CD4-positive, alpha-beta T cell (primary cell): ENCODE data around the gene HSPA9. TPM values are rescaled to one million over a fixed set of nuclear protein-coding genes. Genes with fewer than 3 reads are reported as not detected.

Experiments
- ATAC-seq: fragments of 200-7000 bp; cut with Tn5 transposase; one replicate; pipeline ENCODE4 v1.10.0; 2022; ENCODE audit warnings: mild to moderate bottlenecking; ENCODE audit not compliant: poor library complexity
- CTCF ChIA-PET: fragments of 350-600 bp; sonication (Branson Sonifier 250); formaldehyde crosslinking; loops from one replicate; lab custom pipeline; 2021; ENCODE audit warnings: antibody characterized with exemption, inconsistent platforms; lab: Charles Lee
- POLR2A ChIA-PET: fragments of 350-600 bp; sonication (Branson Sonifier 250); formaldehyde crosslinking; loops from one replicate; lab custom pipeline; 2021; ENCODE audit warnings: antibody characterized with exemption, inconsistent platforms; lab: Charles Lee
- DNase-seq, 14 experiments: peaks; one replicate each; pipeline ENCODE4 v3.0.0-alpha.2; 2013 to 2020; ENCODE audit warnings: mixed read lengths in 2 of 14
- H3K27ac ChIP-seq, 2 donors: one replicate each; pipeline versions ENCODE4 v1.5.1 to v1.7.0; 2013; ENCODE audit warnings: low read length in 2 of 2, low read depth in 1 of 2, mild to moderate bottlenecking in 1 of 2
- H3K27me3 ChIP-seq, 2 experiments: 1 replicate in 1 of 2; 2 replicates in 1 of 2; pipeline versions ENCODE4 v1.6.1 to v1.7.0; 2013; ENCODE audit warnings: low read length in 2 of 2, control low read depth in 1 of 2, mild to moderate bottlenecking in 1 of 2, moderate library complexity in 1 of 2; ENCODE audit not compliant: insufficient read depth in 2 of 2, control insufficient read depth in 1 of 2
- H3K36me3 ChIP-seq: one replicate; pipeline ENCODE4 v1.6.1; 2013; ENCODE audit warnings: low read length, control low read depth; ENCODE audit not compliant: insufficient read depth
- H3K4me1 ChIP-seq: one replicate; pipeline ENCODE4 v1.6.1; 2013; ENCODE audit warnings: low read length, control low read depth; ENCODE audit not compliant: insufficient read depth
- H3K4me3 ChIP-seq: one replicate; pipeline ENCODE4 v1.5.1; 2013; ENCODE audit warnings: mild to moderate bottlenecking, low read length, moderate library complexity
- H3K9me3 ChIP-seq, 2 experiments: 1 replicate in 1 of 2; 2 replicates in 1 of 2; pipeline versions ENCODE4 v1.6.1 to v1.7.0; 2013; ENCODE audit warnings: low read length in 2 of 2, mild to moderate bottlenecking in 2 of 2, control low read depth in 1 of 2, moderate library complexity in 1 of 2; ENCODE audit not compliant: control insufficient read depth in 1 of 2, insufficient read depth in 1 of 2
- H3K27ac Mint-ChIP-seq: one replicate; pipeline ENCODE4 v1.8.0; 2020; ENCODE audit warnings: mixed read lengths
- H3K27me3 Mint-ChIP-seq: one replicate; pipeline ENCODE4 v1.8.0; 2021; ENCODE audit warnings: mixed read lengths
- H3K36me3 Mint-ChIP-seq: one replicate; pipeline ENCODE4 v1.8.0; 2021; ENCODE audit warnings: low read depth, mixed read lengths
- H3K4me1 Mint-ChIP-seq: one replicate; pipeline ENCODE4 v1.8.0; 2021; ENCODE audit warnings: low read depth, mixed read lengths
- H3K4me3 Mint-ChIP-seq: one replicate; pipeline ENCODE4 v1.8.0; 2020; ENCODE audit warnings: mild to moderate bottlenecking, mixed read lengths
- H3K9me3 Mint-ChIP-seq: one replicate; pipeline ENCODE4 v1.8.0; 2020; ENCODE audit warnings: mixed read lengths
- CTCF ChIP-seq: fragments of 200-600 bp; IDR thresholded peaks from one replicate; pipeline ENCODE4 v1.8.0; 2022; ENCODE audit warnings: antibody characterized with exemption, mild to moderate bottlenecking
- intact Hi-C, 2 experiments: fragments of 100-400 bp; cut with DNase I in 1 of 2; cut with micrococcal nuclease in 1 of 2; formaldehyde crosslinking; loops; one replicate each; pipeline versions ENCODE4 v1.15.1 to v1.9.0; 2023 to 2025; cut with DNase I, micrococcal nuclease
- total RNA-seq, 174 experiments: library from RNA in 2 of 174; stranded (reverse) in 2 of 174; gene quantifications; one replicate each; pipeline ENCODE4 v1.2.3 and lab custom pipeline; 2021 to 2026

Gene HSPA9
- total RNA-seq, 2 experiments from 2014 or later: 354 to 366 TPM

GRCh38 chr5:138541511-138542179 lies 33.6 kb downstream of the HSPA9 start:
- H3K4me3 Mint-ChIP-seq: peak overlapping the region; percentile 99
- H3K4me1 Mint-ChIP-seq: peaks cover 84% of the 10 kb centered on the region
- peak overlapping the region; percentile 99 for H3K27ac Mint-ChIP-seq
- intact Hi-C loops: loop anchor here (2.0 to 10.0 kb wide), 7 partner anchors 47 to 653 kb away; partner anchors contain the start of genes KDM3B (in 2 of the 2), CDC23 (in 1 of the 2), EGR1 (in 1 of the 2) and SIL1 (in 1 of the 2)
- TF ChIP-seq CTCF: no peak
- H3K9me3 Mint-ChIP-seq: no peaks in the 10 kb centered on the region
- H3K27ac ChIP-seq: peak overlapping the region in 1 of 2 donors; percentile 99
- peaks cover 46% of the 10 kb centered on the region for H3K4me1 ChIP-seq
- POLR2A ChIA-PET: interaction anchor here (2.9 to 4.3 kb wide), 2 partner anchors 34 to 77 kb away, joined by 59 to 152 read pairs; partner anchors contain the start of genes EGR1 and HSPA9
- DNase-seq (no peak), ATAC-seq (no peak)
- peaks cover 25% of the 10 kb centered on the region for H3K36me3 ChIP-seq
- peak overlapping the region; percentile 95 for H3K4me3 ChIP-seq
- peaks cover 60% of the 10 kb centered on the region for H3K36me3 Mint-ChIP-seq
- no peaks in the 10 kb centered on the region for H3K9me3 ChIP-seq
- H3K27me3 Mint-ChIP-seq: no peaks in the 10 kb centered on the region
- no peaks in the 10 kb centered on the region for H3K27me3 ChIP-seq
- CTCF ChIA-PET: interaction anchor here (3.3 kb wide), 1 partner anchor 189 kb away, joined by 15 read pairs; the partner anchor contains the start of gene KDM3B

GRCh38 chr5:138539791-138540190 lies 35.4 kb downstream of the HSPA9 start:
- H3K27ac Mint-ChIP-seq: peak overlapping the region; percentile 99
- Histone ChIP-seq H3K27me3 (no peaks in the 10 kb centered on the region), H3K9me3 (no peaks in the 10 kb centered on the region), H3K4me1 (peaks cover 30% of the 10 kb centered on the region), H3K27ac (no peak overlapping the region), H3K4me3 (no peak overlapping the region), H3K36me3 (peaks cover 32% of the 10 kb centered on the region)
- ChIA-PET POLR2A (no interaction called here), CTCF (no interaction called here)
- no peaks in the 10 kb centered on the region for H3K9me3 Mint-ChIP-seq
- intact Hi-C loops: loop anchor here (2.0 to 10.0 kb wide), 6 partner anchors 45 to 655 kb away; partner anchors contain the start of genes KDM3B (in 2 of the 2), CDC23 (in 1 of the 2) and SIL1 (in 1 of the 2)
- peaks cover 67% of the 10 kb centered on the region for H3K36me3 Mint-ChIP-seq
- DNase-seq (no peak), ATAC-seq (no peak)
- no peaks in the 10 kb centered on the region for H3K27me3 Mint-ChIP-seq
- no peak for TF ChIP-seq CTCF
- peak overlapping the region; percentile 99 for H3K4me3 Mint-ChIP-seq
- H3K4me1 Mint-ChIP-seq: peaks cover 81% of the 10 kb centered on the region

DNA sequence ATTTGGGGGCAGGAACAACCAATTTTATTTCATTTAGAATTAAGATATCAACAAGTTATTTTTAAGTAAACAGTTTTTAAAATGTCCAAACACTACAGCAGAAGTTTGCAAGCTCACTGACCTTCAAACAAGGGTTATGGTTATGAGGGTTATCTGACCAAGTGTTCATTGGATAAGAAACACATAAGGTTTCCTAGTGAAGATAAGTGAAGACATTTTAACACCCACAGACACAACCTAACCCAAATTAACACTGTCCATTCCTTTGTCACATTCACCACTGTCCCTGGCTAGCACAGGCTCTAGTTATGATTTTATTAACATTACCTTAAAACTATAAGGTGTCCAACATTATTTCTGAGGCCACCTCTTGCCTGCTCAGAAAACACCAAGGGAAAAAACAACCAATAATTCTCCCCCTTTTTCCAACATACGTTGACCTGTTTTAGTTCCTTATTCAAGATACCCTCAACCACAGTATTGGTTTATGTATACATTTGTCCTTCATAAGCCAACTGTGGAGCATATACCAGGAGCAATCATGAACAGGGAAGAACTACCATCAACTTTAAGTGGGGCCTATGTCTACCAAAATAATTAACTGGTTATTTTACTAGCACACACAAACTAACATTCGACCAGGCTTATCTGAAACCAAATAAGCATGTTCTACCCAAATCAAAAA lies 36.1 kb downstream of the HSPA9 start:
- CTCF ChIA-PET: interaction anchor here (0.8 kb wide), 1 partner anchor 9 kb away, joined by 5 read pairs; no protein-coding TSS in a partner anchor

More for the DNA sequence above, 36.1 kb downstream of the HSPA9 start:
- intact Hi-C loops: no loop called here
- POLR2A ChIA-PET: no interaction called here
- no peak for TF ChIP-seq CTCF
- no peaks in the 10 kb centered on the region for H3K27me3 ChIP-seq
- Mint-ChIP-seq H3K27me3 (no peaks in the 10 kb centered on the region), H3K9me3 (no peaks in the 10 kb centered on the region), H3K27ac (no peak overlapping the region), H3K36me3 (peaks cover 67% of the 10 kb centered on the region), H3K4me3 (peak overlapping the region; percentile 17), H3K4me1 (peaks cover 81% of the 10 kb centered on the region)
- ATAC-seq: no peak
- H3K4me3 ChIP-seq: no peak overlapping the region
- peaks cover 23% of the 10 kb centered on the region for H3K4me1 ChIP-seq
- no peak for DNase-seq
- H3K36me3 ChIP-seq: peaks cover 32% of the 10 kb centered on the region
- no peaks in the 10 kb centered on the region for H3K9me3 ChIP-seq
- H3K27ac ChIP-seq: no peak overlapping the region
